Medulla oblongata (tissue), 1 donor: Measurements from ENCODE around the gene HDGF.

Experiments used
- DNase-seq: peaks from one replicate; pipeline ENCODE4 v3.0.0-alpha.2; 2015; ENCODE audit errors: extremely low spot score

Gene HDGF

GRCh38 chr1:156698995-156699394 is 52.5 kb downstream of the HDGF start:
- DNase-seq = no peak

GRCh38 chr1:156697481-156697880 is 54.0 kb downstream of the HDGF start:
- no peak for DNase-seq

GRCh38 chr1:156696755-156697154 is 54.7 kb downstream of the HDGF start:
- DNase-seq = no peak

- no peak for DNase-seq
Observed at GRCh38 chr1:156694690-156694962, 56.8 kb downstream of the HDGF start.

GRCh38 chr1:156693848-156694689 is 57.4 kb downstream of the HDGF start:
- no peak for DNase-seq

- no peak for DNase-seq
Observed at GRCh38 chr1:156692925-156693847, 58.3 kb downstream of the HDGF start.

GRCh38 chr1:156692441-156692924 is 59.0 kb downstream of the HDGF start:
- DNase-seq = no peak
